HEK293 (cell line): ENCODE measurements around the gene SNX20.

Experiments
- CTCF ChIA-PET: fragments of 350-600 bp; formaldehyde crosslinking; extraction: SDS; loops from one replicate; lab custom pipeline; 2021; ENCODE audit warnings: antibody characterized with exemption; lab: Yijun Ruan, JAX
- POLR2A ChIA-PET: fragments of 300-600 bp; formaldehyde crosslinking; extraction: SDS; loops from one replicate; lab custom pipeline; 2020; ENCODE audit warnings: antibody characterized with exemption, inconsistent platforms; lab: Yijun Ruan, JAX
- H3K27ac ChIP-seq: fragments of 200-500 bp; sonication (Bioruptor generic); 2 replicates; pipeline ENCODE4 v1.5.1; 2014; ENCODE audit warnings: low read depth, low read length, control low read depth, inconsistent platforms; ENCODE audit errors: extremely low read depth
- H3K36me3 ChIP-seq, 2 experiments: fragments of 200-500 bp in 1 of 2; sonication (Bioruptor generic) in 1 of 2; 1 replicate in 1 of 2; 2 replicates in 1 of 2; pipeline ENCODE4 v1.5.1; 2014 to 2017; ENCODE audit warnings: inconsistent platforms in 2 of 2, low read length in 2 of 2; ENCODE audit not compliant: control insufficient read depth in 2 of 2, insufficient read depth in 1 of 2
- H3K4me1 ChIP-seq: fragments of 200-500 bp; sonication (Bioruptor generic); 2 replicates; pipeline ENCODE4 v1.5.1; 2014; ENCODE audit warnings: mild to moderate bottlenecking, low read length, inconsistent platforms; ENCODE audit not compliant: control insufficient read depth, insufficient read depth
- H3K4me3 ChIP-seq: 2 replicates; pipeline ENCODE4 v1.5.1; 2011; ENCODE audit warnings: low read depth, mild to moderate bottlenecking, control low read depth, low read length, moderate library complexity
- H3K9me3 ChIP-seq: fragments of 200-500 bp; sonication (Bioruptor generic); 2 replicates; pipeline ENCODE4 v1.5.1; 2014; ENCODE audit warnings: low read depth, low read length, inconsistent platforms; ENCODE audit not compliant: control insufficient read depth, insufficient read depth
- BCL11A ChIP-seq: fragments of 450-650 bp; formaldehyde crosslinking; IDR thresholded peaks from 2 replicates; pipeline ENCODE4 v1.5.1; 2016; ENCODE audit warnings: low read depth, missing biosample characterization, missing genetic modification characterization
- GFI1B ChIP-seq: fragments of 450-650 bp; formaldehyde crosslinking; IDR thresholded peaks from 2 replicates; pipeline ENCODE4 v1.5.1; 2016; ENCODE audit warnings: missing biosample characterization, missing genetic modification characterization
- KLF7 ChIP-seq: fragments of 450-650 bp; formaldehyde crosslinking; IDR thresholded peaks from 2 replicates; pipeline ENCODE4 v1.5.1; 2016; ENCODE audit warnings: missing biosample characterization, missing genetic modification characterization, borderline replicate concordance
- PRDM1 ChIP-seq: fragments of 450-650 bp; formaldehyde crosslinking; IDR thresholded peaks from 2 replicates; pipeline ENCODE4; 2016; ENCODE audit warnings: missing biosample characterization, missing genetic modification characterization
- SALL2 ChIP-seq: fragments of 450-650 bp; formaldehyde crosslinking; IDR thresholded peaks from 2 replicates; pipeline ENCODE4 v1.5.0; 2017; ENCODE audit warnings: missing biosample characterization, mild to moderate bottlenecking, missing genetic modification characterization, borderline replicate concordance
- TCF7L2 ChIP-seq: IDR thresholded peaks from 2 replicates; pipeline ENCODE4 v1.6.1; 2011; ENCODE audit warnings: low read depth, mild to moderate bottlenecking, inconsistent platforms, low read length, moderate library complexity, borderline replicate concordance
- ZBTB8A ChIP-seq: fragments of 450-650 bp; formaldehyde crosslinking; IDR thresholded peaks from 2 replicates; pipeline ENCODE4 v1.5.1; 2016; ENCODE audit warnings: missing biosample characterization, missing genetic modification characterization
- ZNF10 ChIP-seq: fragments of 450-650 bp; formaldehyde crosslinking; IDR thresholded peaks from 2 replicates; pipeline ENCODE4 v1.5.1; 2017; ENCODE audit warnings: missing biosample characterization, missing genetic modification characterization
- ZNF121 ChIP-seq: fragments of 450-650 bp; formaldehyde crosslinking; IDR thresholded peaks from 2 replicates; pipeline ENCODE4 v1.5.1; 2016; ENCODE audit warnings: missing biosample characterization, missing genetic modification characterization
- ZNF146 ChIP-seq: fragments of 450-650 bp; formaldehyde crosslinking; IDR thresholded peaks from 2 replicates; pipeline ENCODE4 v1.5.1; 2016; ENCODE audit warnings: missing biosample characterization, missing genetic modification characterization
- ZNF157 ChIP-seq: fragments of 450-650 bp; formaldehyde crosslinking; IDR thresholded peaks from 2 replicates; pipeline ENCODE4 v1.5.1; 2016; ENCODE audit warnings: missing biosample characterization, missing genetic modification characterization
- ZNF248 ChIP-seq: fragments of 450-650 bp; formaldehyde crosslinking; IDR thresholded peaks from 2 replicates; pipeline ENCODE4 v1.5.1; 2017; ENCODE audit warnings: missing biosample characterization, missing genetic modification characterization
- ZNF324 ChIP-seq: fragments of 450-650 bp; formaldehyde crosslinking; IDR thresholded peaks from 2 replicates; pipeline ENCODE4 v1.5.1; 2016; ENCODE audit warnings: missing biosample characterization, missing genetic modification characterization
- ZNF350 ChIP-seq: fragments of 450-650 bp; formaldehyde crosslinking; IDR thresholded peaks from 2 replicates; pipeline ENCODE4 v1.5.0; 2017; ENCODE audit warnings: missing biosample characterization, mild to moderate bottlenecking, missing genetic modification characterization
- ZNF394 ChIP-seq: fragments of 450-650 bp; formaldehyde crosslinking; IDR thresholded peaks from 2 replicates; pipeline ENCODE4 v1.5.1; 2016; ENCODE audit warnings: missing biosample characterization, missing genetic modification characterization, mild to moderate bottlenecking, moderate library complexity, borderline replicate concordance
- ZNF501 ChIP-seq: fragments of 450-650 bp; formaldehyde crosslinking; IDR thresholded peaks from 2 replicates; pipeline ENCODE4 v1.5.1; 2016; ENCODE audit warnings: missing biosample characterization, missing genetic modification characterization
- ZNF514 ChIP-seq: fragments of 450-650 bp; formaldehyde crosslinking; IDR thresholded peaks from 2 replicates; pipeline ENCODE4 v1.5.1; 2016; ENCODE audit warnings: missing biosample characterization, missing genetic modification characterization
- ZNF521 ChIP-seq: fragments of 450-650 bp; formaldehyde crosslinking; IDR thresholded peaks from 2 replicates; pipeline ENCODE4 v1.5.1; 2017; ENCODE audit warnings: missing biosample characterization, mild to moderate bottlenecking, missing genetic modification characterization
- ZNF530 ChIP-seq: fragments of 450-650 bp; formaldehyde crosslinking; IDR thresholded peaks from 2 replicates; pipeline ENCODE4 v1.5.1; 2016; ENCODE audit warnings: low read depth, missing biosample characterization, missing genetic modification characterization
- ZNF571 ChIP-seq: fragments of 450-650 bp; formaldehyde crosslinking; IDR thresholded peaks from 2 replicates; pipeline ENCODE4 v1.5.0; 2017; ENCODE audit warnings: missing biosample characterization, missing genetic modification characterization
- ZNF776 ChIP-seq: fragments of 450-650 bp; formaldehyde crosslinking; IDR thresholded peaks from 2 replicates; pipeline ENCODE4 v1.5.0; 2017; ENCODE audit warnings: missing biosample characterization, missing genetic modification characterization, borderline replicate concordance
- ZNF843 ChIP-seq: fragments of 450-650 bp; formaldehyde crosslinking; IDR thresholded peaks from 2 replicates; pipeline ENCODE4 v1.5.1; 2016; ENCODE audit warnings: missing biosample characterization, missing genetic modification characterization
- ZSCAN23 ChIP-seq: fragments of 450-650 bp; formaldehyde crosslinking; IDR thresholded peaks from 2 replicates; pipeline ENCODE4 v1.5.1; 2016; ENCODE audit warnings: missing biosample characterization, missing genetic modification characterization
- ZSCAN30 ChIP-seq: fragments of 450-650 bp; IDR thresholded peaks from 2 replicates; pipeline ENCODE4 v1.5.1; 2018; ENCODE audit warnings: missing biosample characterization, mild to moderate bottlenecking, missing genetic modification characterization, moderate library complexity
- TF ChIP-seq, protein P1 (sequence below): fragments of 450-650 bp; formaldehyde crosslinking; IDR thresholded peaks from 2 replicates; pipeline ENCODE4 v1.5.1; 2016; ENCODE audit warnings: missing biosample characterization, missing genetic modification characterization
- TF ChIP-seq, protein P2 (sequence below): fragments of 450-650 bp; formaldehyde crosslinking; IDR thresholded peaks from 2 replicates; pipeline ENCODE4 v1.5.1; 2016; ENCODE audit warnings: missing biosample characterization, missing genetic modification characterization
- TF ChIP-seq, protein P3 (sequence below): fragments of 450-650 bp; formaldehyde crosslinking; IDR thresholded peaks from 2 replicates; pipeline ENCODE4 v1.5.1; 2016; ENCODE audit warnings: missing biosample characterization, missing genetic modification characterization

The SNX20 gene

DNA sequence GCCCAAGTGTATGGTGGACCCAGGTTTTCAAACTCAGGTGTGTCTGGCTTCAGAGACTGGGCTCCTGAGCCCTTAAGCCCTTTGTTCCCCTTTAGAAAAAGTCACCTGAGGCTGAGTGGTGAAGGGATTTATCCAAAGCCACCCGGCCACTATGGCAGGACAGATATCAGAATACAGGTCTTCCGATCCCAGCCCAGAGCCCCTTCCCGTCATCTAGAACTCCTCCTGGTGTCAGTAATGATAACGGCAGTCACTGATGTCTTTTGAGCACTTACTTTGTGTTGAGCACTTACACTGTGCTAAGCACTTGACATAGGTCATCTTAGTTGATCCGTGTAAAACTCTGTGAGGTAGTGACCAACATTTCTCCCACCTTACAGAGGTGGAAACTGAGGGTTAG is 28.9 kb upstream of the SNX20 start (continued):
- no peak for TF ChIP-seq ZBTB8A (tag by site-specific recombination)
- no peak for TF ChIP-seq ZNF501 (tag by site-specific recombination)
- TF ChIP-seq PRDM1 (tag by site-specific recombination) = no peak
- TF ChIP-seq, protein P1, sequence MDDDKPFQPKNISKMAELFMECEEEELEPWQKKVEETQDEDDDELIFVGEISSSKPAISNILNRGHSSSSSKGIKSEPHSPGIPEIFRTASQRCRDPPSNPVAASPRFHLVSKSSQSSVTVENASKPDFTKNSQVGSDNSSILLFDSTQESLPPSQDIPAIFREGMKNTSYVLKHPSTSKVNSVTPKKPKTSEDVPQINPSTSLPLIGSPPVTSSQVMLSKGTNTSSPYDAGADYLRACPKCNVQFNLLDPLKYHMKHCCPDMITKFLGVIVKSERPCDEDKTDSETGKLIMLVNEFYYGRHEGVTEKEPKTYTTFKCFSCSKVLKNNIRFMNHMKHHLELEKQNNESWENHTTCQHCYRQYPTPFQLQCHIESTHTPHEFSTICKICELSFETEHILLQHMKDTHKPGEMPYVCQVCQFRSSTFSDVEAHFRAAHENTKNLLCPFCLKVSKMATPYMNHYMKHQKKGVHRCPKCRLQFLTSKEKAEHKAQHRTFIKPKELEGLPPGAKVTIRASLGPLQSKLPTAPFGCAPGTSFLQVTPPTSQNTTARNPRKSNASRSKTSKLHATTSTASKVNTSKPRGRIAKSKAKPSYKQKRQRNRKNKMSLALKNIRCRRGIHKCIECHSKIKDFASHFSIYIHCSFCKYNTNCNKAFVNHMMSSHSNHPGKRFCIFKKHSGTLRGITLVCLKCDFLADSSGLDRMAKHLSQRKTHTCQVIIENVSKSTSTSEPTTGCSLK (tag by site-specific recombination) = no peak
- TF ChIP-seq ZSCAN30 (tag by site-specific recombination) = no peak
- TF ChIP-seq, all 188 proteins: peak for 0

DNA sequence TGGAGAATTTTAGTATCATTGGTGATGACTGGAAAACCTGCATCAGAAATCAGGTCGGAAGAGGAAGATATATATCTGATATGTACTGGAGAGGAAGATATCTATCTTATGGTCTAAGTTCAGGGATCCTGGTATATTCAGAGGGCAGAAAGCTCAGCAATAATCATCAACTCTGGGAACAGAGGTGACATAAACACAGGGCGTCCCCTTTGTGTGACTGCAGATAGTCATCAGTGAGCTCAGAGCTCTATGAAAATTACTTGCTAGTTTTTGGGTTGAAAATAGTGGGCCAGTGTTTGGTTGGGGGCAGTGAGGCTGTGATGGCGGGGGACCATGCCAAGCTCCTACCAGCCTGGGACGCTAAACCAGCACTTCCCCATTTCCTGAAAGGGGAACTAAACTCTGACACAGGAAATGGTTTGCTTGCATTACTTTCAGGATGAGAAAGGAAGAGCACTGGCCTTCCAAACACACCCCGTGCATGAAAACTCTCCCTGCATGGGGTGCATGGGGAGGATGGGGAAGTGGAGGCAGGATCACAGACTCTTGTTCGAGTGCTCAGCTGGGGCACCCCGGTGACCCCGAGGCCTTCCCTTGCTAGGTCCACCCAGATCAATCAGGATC is 28.1 kb upstream of the SNX20 start:
- TF ChIP-seq ZNF157 (tag by site-specific recombination) (no peak), ZNF121 (no peak), ZNF776 (tag by site-specific recombination) (no peak), TCF7L2 (no peak), BCL11A (no peak), ZNF146 (no peak), ZNF843 (tag by site-specific recombination) (no peak), ZNF394 (no peak), SALL2 (no peak), ZNF514 (tag by site-specific recombination) (no peak)
- TF ChIP-seq, protein P2, sequence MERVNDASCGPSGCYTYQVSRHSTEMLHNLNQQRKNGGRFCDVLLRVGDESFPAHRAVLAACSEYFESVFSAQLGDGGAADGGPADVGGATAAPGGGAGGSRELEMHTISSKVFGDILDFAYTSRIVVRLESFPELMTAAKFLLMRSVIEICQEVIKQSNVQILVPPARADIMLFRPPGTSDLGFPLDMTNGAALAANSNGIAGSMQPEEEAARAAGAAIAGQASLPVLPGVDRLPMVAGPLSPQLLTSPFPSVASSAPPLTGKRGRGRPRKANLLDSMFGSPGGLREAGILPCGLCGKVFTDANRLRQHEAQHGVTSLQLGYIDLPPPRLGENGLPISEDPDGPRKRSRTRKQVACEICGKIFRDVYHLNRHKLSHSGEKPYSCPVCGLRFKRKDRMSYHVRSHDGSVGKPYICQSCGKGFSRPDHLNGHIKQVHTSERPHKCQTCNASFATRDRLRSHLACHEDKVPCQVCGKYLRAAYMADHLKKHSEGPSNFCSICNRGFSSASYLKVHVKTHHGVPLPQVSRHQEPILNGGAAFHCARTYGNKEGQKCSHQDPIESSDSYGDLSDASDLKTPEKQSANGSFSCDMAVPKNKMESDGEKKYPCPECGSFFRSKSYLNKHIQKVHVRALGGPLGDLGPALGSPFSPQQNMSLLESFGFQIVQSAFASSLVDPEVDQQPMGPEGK (tag by site-specific recombination) = no peak
- CTCF ChIA-PET = no interaction called here
- Histone ChIP-seq H3K27ac (no peak overlapping the region), H3K4me3 (no peak overlapping the region), H3K9me3 (no peaks in the 10 kb centered on the region), H3K36me3 (no peaks in the 10 kb centered on the region), H3K4me1 (no peaks in the 10 kb centered on the region)
- POLR2A ChIA-PET = no interaction called here

DNA sequence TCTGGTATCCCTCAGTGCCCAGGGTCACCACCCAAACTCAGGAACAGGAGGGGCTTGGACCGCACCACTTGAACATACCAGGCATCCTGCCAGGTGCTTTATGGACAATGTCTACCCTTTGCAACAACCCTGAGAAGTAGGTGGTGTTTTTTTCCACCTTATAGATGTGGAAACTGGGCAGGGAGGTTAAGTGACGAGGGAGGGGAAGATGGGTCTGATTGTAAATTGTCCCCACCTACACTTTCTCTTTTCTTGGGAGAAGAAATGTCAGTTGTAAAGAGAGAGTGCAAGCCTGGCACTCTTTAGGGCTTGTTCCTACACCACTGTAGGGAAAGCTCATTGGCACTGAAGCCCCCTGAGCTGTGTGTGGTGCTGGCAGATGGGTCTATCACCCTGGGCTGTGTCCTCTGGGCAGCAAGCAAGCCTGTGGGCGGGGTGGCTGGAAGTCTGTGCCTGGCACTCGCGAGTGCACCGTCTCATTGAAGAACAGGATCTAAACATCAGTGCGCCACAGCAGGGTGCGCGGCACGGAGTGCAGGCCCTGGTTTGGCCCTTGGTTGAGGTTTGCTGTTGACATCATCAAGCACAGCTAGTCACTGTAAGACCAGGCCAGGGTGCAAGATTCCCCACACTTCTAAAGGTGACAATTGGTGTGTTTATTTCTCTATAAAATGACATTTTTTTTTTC is 27.4 kb upstream of the SNX20 start:
- ChIA-PET POLR2A (no interaction called here), CTCF (interaction anchor here (0.6 kb wide), 1 partner anchor 81 kb away, joined by 3 read pairs; no protein-coding TSS in a partner anchor)
- H3K4me1 ChIP-seq = no peaks in the 10 kb centered on the region

More for the DNA sequence above, 27.4 kb upstream of the SNX20 start:
- Histone ChIP-seq H3K36me3 (no peaks in the 10 kb centered on the region), H3K9me3 (no peaks in the 10 kb centered on the region), H3K27ac (no peak overlapping the region), H3K4me3 (no peak overlapping the region)
- TF ChIP-seq ZNF10 = no peak
- no peak for TF ChIP-seq GFI1B (tag by site-specific recombination)
- TF ChIP-seq ZNF571 (tag by site-specific recombination) = no peak
- TF ChIP-seq, protein P3, sequence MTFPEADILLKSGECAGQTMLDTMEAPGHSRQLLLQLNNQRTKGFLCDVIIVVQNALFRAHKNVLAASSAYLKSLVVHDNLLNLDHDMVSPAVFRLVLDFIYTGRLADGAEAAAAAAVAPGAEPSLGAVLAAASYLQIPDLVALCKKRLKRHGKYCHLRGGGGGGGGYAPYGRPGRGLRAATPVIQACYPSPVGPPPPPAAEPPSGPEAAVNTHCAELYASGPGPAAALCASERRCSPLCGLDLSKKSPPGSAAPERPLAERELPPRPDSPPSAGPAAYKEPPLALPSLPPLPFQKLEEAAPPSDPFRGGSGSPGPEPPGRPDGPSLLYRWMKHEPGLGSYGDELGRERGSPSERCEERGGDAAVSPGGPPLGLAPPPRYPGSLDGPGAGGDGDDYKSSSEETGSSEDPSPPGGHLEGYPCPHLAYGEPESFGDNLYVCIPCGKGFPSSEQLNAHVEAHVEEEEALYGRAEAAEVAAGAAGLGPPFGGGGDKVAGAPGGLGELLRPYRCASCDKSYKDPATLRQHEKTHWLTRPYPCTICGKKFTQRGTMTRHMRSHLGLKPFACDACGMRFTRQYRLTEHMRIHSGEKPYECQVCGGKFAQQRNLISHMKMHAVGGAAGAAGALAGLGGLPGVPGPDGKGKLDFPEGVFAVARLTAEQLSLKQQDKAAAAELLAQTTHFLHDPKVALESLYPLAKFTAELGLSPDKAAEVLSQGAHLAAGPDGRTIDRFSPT (tag by site-specific recombination) = no peak
- TF ChIP-seq KLF7 = no peak
- no peak for TF ChIP-seq ZNF248 (tag by site-specific recombination)
- TF ChIP-seq ZNF521 (tag by site-specific recombination) = no peak
- no peak for TF ChIP-seq ZNF324 (tag by site-specific recombination)
- no peak for TF ChIP-seq ZNF350 (tag by site-specific recombination)
- no peak for TF ChIP-seq ZSCAN23
- no peak for TF ChIP-seq ZNF530
